Stimulated activated memory B cell treated with anti-CD40 and anti-IgM and Interleukin-4, amounts not matched to agents 10 μg/mL and 1 μg/mL and 100 μg/mL, for 72 hours (primary cell): ENCODE results near the gene NQO2.
A peak's percentile ranks its signal among the peaks of the same experiment; 100 is the strongest.
"Not testable (repeated sequence)": the region's sequence is repeated elsewhere in the genome, so short reads cannot be mapped to it uniquely, and the experiment has no call there.

Source experiments
- ATAC-seq: fragments of 150-1000 bp; cut with Tn5 transposase; 2 replicates; pipeline ENCODE4 v1.10.0; 2021
- H3K27ac Mint-ChIP-seq: one replicate; pipeline ENCODE4 v1.8.0; 2022; ENCODE audit warnings: mild to moderate bottlenecking, mixed read lengths
- H3K27me3 Mint-ChIP-seq: one replicate; pipeline ENCODE4 v1.8.0; 2022; ENCODE audit warnings: mixed read lengths
- H3K36me3 Mint-ChIP-seq: one replicate; pipeline ENCODE4 v1.8.0; 2022; ENCODE audit warnings: mixed read lengths
- H3K4me1 Mint-ChIP-seq: one replicate; pipeline ENCODE4 v1.8.0; 2022; ENCODE audit warnings: mixed read lengths
- H3K4me3 Mint-ChIP-seq: one replicate; pipeline ENCODE4 v1.8.0; 2022; ENCODE audit warnings: mild to moderate bottlenecking, moderate library complexity, mixed read lengths
- H3K9me3 Mint-ChIP-seq: one replicate; pipeline ENCODE4 v1.8.0; 2022; ENCODE audit warnings: mixed read lengths

NQO2 gene

DNA sequence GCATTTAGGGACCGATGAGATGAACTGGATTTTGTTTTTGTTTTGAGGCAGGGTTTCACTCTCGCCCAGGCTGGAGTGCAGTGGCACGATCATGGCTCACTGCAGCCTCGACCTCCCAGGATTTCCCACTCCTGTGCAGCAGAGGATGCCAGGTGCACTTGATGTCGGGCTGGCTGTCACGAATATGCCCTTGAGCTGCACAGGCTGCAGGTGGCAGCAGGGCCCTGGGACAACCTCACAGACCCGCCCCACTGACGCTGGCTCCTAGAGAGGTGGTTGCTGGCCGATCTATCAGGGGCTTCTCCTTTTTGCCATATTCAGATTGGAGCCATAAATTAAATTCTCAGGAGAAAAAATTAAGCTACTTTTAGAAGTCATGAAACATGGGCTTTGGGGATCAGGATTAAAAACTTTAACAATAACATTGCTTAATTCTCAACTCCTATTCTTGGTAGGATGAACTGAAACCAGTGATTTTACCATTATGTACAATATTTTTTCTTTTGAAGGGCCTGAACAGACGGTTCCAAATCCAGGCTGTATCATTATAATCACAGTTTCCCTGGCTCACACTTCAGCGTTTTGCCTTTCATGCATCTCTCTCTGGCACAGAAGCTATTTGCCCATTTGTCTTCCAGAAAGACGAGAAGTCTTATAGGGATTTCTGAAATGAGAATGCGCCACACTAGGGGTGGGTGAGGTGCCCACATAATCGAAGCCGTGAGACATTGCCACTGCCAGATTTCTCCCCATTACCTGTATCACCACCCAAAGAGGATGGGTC, 32.4 kb downstream of the NQO2 start:
- peaks cover 18% of the 10 kb centered on the region for H3K4me1 Mint-ChIP-seq
- no peaks in the 10 kb centered on the region for H3K36me3 Mint-ChIP-seq
- H3K4me3 Mint-ChIP-seq: no peak overlapping the region
- no peaks in the 10 kb centered on the region for H3K27me3 Mint-ChIP-seq
- H3K9me3 Mint-ChIP-seq: no peaks in the 10 kb centered on the region
- H3K27ac Mint-ChIP-seq: peak overlapping the region; percentile 67
- peak; percentile 80 for ATAC-seq

GRCh38 chr6:3032986-3033385, 33.3 kb downstream of the NQO2 start:
- H3K27me3 Mint-ChIP-seq: no peaks in the 10 kb centered on the region
- H3K9me3 Mint-ChIP-seq: no peaks in the 10 kb centered on the region
- no peak for ATAC-seq
- H3K27ac Mint-ChIP-seq: no peak overlapping the region
- H3K36me3 Mint-ChIP-seq: no peaks in the 10 kb centered on the region
- H3K4me3 Mint-ChIP-seq: no peak overlapping the region
- H3K4me1 Mint-ChIP-seq: peaks cover 11% of the 10 kb centered on the region

DNA sequence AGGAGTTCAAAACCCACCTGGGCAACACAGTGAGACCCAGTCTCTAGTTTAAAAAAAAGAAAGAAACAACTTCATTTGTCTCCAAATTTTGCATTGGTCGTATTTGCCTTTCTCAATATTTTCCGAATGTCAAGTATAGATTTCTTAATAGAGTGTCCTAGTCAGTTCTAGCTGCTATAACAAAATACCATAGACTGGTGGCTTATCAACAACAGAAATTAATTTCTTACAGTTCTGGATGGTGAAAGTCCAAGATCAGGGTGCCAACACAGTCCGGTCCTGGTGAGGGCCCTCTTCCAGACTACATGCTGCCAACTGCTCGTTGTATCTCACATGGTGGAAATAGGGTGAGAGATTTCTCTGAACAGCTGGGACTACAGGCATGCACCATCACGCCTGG, 34.0 kb downstream of the NQO2 start:
- Mint-ChIP-seq H3K27ac (no peak overlapping the region), H3K4me3 (no peak overlapping the region), H3K27me3 (no peaks in the 10 kb centered on the region), H3K9me3 (no peaks in the 10 kb centered on the region), H3K4me1 (peaks cover 10% of the 10 kb centered on the region), H3K36me3 (no peaks in the 10 kb centered on the region)
- ATAC-seq: no peak

DNA sequence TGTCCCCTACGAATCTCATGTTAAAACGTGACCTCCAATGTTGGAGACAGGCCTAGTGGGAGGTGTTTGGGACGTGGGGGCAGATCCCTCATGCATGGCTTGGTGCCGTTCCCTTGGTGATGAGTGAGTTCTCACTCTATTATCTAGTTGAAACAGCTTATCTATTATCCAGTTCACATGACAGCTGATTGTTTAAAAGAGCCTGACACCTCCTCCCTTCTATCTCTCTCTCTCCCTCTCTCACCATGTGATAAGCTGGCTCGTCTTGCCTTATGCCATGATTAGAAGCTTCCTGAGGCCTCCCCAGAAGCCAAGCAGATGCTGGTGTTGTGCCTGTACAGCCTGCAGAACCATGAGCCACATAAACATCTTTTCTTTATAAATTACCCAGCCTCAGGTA, 35.7 kb downstream of the NQO2 start:
- ATAC-seq: no peak
- Mint-ChIP-seq H3K36me3 (no peaks in the 10 kb centered on the region), H3K4me1 (peaks cover 10% of the 10 kb centered on the region), H3K27me3 (no peaks in the 10 kb centered on the region), H3K9me3 (no peaks in the 10 kb centered on the region), H3K4me3 (no peak overlapping the region), H3K27ac (no peak overlapping the region)

DNA sequence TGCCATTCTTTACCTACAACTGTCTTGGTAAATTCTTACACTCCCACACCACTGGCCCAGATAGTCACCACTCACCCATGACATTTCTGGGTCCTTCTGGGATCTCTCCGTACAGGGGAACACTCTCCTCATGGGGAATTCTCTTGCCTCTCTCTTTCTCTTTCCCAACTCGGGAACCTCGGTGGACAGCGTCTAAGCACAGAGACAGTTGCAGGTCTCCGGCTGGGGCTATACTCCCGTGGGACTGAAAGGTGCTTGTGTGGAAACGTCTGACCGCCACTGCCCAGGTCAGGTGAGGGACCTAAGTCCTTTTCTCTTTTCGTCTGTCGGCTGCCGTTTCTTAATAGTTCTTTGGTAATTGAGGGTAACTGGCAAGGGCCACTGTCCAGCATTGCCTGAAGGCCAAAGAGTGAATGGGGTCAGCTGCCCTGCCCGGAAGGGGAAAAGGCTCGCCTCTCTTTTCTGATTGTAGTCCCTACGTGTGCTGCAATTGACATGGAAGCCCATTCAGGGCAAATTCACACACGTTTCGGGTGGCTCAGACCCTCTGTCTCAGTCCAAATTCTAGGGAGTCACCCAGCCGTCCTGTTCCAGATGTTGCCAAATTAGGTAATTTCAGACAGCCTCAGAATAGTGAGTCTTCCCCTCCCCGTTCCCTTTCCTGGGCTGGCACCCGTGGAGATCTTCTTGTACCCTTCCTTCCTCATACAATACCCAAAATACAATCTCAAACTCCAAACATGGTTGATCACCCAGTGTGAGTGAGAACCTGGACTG, 37.4 kb downstream of the NQO2 start:
- no peaks in the 10 kb centered on the region for H3K27me3 Mint-ChIP-seq
- H3K27ac Mint-ChIP-seq: no peak overlapping the region
- ATAC-seq: no peak
- no peak overlapping the region for H3K4me3 Mint-ChIP-seq
- H3K9me3 Mint-ChIP-seq: no peaks in the 10 kb centered on the region
- H3K36me3 Mint-ChIP-seq: no peaks in the 10 kb centered on the region
- peaks cover 2% of the 10 kb centered on the region for H3K4me1 Mint-ChIP-seq

GRCh38 chr6:3037638-3038365, 38.1 kb downstream of the NQO2 start:
- no peaks in the 10 kb centered on the region for H3K4me1 Mint-ChIP-seq
- no peaks in the 10 kb centered on the region for H3K36me3 Mint-ChIP-seq
- ATAC-seq: no peak
- no peaks in the 10 kb centered on the region for H3K27me3 Mint-ChIP-seq
- no peak overlapping the region for H3K4me3 Mint-ChIP-seq
- no peaks in the 10 kb centered on the region for H3K9me3 Mint-ChIP-seq
- no peak overlapping the region for H3K27ac Mint-ChIP-seq

DNA sequence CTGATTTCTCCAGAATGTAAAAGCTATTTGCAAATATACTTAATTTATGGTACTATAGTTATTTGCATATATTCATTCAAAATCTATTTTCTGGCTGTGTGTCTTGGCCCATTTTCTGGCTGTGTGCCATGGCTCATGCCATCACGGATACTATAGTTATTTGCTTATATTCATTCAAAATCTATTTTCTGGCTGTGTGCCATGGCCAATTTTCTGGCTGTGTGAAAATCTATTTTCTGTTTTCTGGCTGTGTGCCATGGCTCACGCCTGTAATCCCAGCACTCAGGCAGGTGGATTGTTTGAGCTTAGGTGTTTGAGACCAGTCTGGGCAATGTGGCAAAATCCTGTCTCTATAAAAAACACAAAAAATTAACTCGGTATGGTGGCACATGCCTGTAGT, 39.7 kb downstream of the NQO2 start:
- Mint-ChIP-seq H3K4me3 (no peak overlapping the region), H3K36me3 (no peaks in the 10 kb centered on the region), H3K27ac (no peak overlapping the region), H3K9me3 (no peaks in the 10 kb centered on the region), H3K27me3 (no peaks in the 10 kb centered on the region), H3K4me1 (no peaks in the 10 kb centered on the region)
- ATAC-seq: no peak

- Mint-ChIP-seq H3K27me3 (no peaks in the 10 kb centered on the region), H3K4me3 (no peak overlapping the region), H3K27ac (peak overlapping the region; percentile 24), H3K9me3 (no peaks in the 10 kb centered on the region), H3K4me1 (peaks cover 9% of the 10 kb centered on the region), H3K36me3 (no peaks in the 10 kb centered on the region)
- ATAC-seq: no peak
These were observed 41.5 kb downstream of the NQO2 start for GRCh38 chr6:3041147-3041546.

DNA sequence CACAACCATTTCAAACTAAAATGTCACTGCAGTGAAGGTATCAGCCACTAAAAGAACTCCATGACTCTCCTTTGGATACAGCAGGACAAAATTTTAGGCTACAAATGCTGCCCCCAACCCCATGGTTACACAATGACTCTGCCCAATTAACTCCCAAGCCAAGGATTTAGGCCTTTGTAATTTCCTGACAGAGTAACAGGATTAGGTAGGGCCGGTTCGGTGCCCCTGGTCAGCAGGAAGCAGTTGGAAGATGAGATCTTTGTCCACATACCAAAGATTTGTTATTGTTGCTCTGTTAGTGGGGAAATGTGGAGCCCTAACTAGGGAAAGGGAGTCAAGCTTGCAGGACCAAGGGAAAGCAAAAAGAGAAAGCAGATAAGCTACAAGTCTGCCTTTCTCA, 41.9 kb downstream of the NQO2 start:
- peaks cover 13% of the 10 kb centered on the region for H3K4me1 Mint-ChIP-seq
- no peaks in the 10 kb centered on the region for H3K9me3 Mint-ChIP-seq
- H3K4me3 Mint-ChIP-seq: no peak overlapping the region

GRCh38 chr6:3045369-3045768, 45.7 kb downstream of the NQO2 start:
- no peak overlapping the region for H3K4me3 Mint-ChIP-seq

More for the DNA sequence above, 41.9 kb downstream of the NQO2 start:
- peak overlapping the region; percentile 24 for H3K27ac Mint-ChIP-seq
- ATAC-seq: no peak
- H3K27me3 Mint-ChIP-seq: no peaks in the 10 kb centered on the region
- H3K36me3 Mint-ChIP-seq: no peaks in the 10 kb centered on the region

GRCh38 chr6:3045777-3046176, 46.1 kb downstream of the NQO2 start:
- H3K4me1 Mint-ChIP-seq: peaks cover 13% of the 10 kb centered on the region
- no peaks in the 10 kb centered on the region for H3K27me3 Mint-ChIP-seq
- ATAC-seq: no peak
- H3K27ac Mint-ChIP-seq: no peak overlapping the region
- no peak overlapping the region for H3K4me3 Mint-ChIP-seq
- H3K9me3 Mint-ChIP-seq: no peaks in the 10 kb centered on the region
- H3K36me3 Mint-ChIP-seq: no peaks in the 10 kb centered on the region

More at GRCh38 chr6:3045369-3045768, 45.7 kb downstream of the NQO2 start:
- H3K36me3 Mint-ChIP-seq: no peaks in the 10 kb centered on the region
- ATAC-seq: no peak
- H3K4me1 Mint-ChIP-seq: peaks cover 13% of the 10 kb centered on the region
- no peak overlapping the region for H3K27ac Mint-ChIP-seq
- H3K9me3 Mint-ChIP-seq: no peaks in the 10 kb centered on the region
- H3K27me3 Mint-ChIP-seq: no peaks in the 10 kb centered on the region

GRCh38 chr6:3046295-3046694, 46.6 kb downstream of the NQO2 start:
- Mint-ChIP-seq H3K36me3 (no peaks in the 10 kb centered on the region), H3K27me3 (no peaks in the 10 kb centered on the region), H3K4me1 (peaks cover 13% of the 10 kb centered on the region), H3K27ac (peak overlapping the region; percentile 35), H3K9me3 (no peaks in the 10 kb centered on the region), H3K4me3 (no peak overlapping the region)
- ATAC-seq: no peak

GRCh38 chr6:3048009-3048408, 48.3 kb downstream of the NQO2 start:
- not testable (repeated sequence) for H3K27me3 Mint-ChIP-seq, ATAC-seq, H3K27ac Mint-ChIP-seq, H3K4me3 Mint-ChIP-seq, H3K36me3 Mint-ChIP-seq, H3K9me3 Mint-ChIP-seq
- H3K4me1 Mint-ChIP-seq: peaks cover 21% of the 10 kb centered on the region

- ATAC-seq: no peak
- peak overlapping the region; percentile 77 for H3K27ac Mint-ChIP-seq
- H3K27me3 Mint-ChIP-seq: no peaks in the 10 kb centered on the region
- no peaks in the 10 kb centered on the region for H3K36me3 Mint-ChIP-seq
- peak overlapping the region; percentile 80 for H3K4me3 Mint-ChIP-seq
- no peaks in the 10 kb centered on the region for H3K9me3 Mint-ChIP-seq
- peaks cover 24% of the 10 kb centered on the region for H3K4me1 Mint-ChIP-seq
These were observed 53.0 kb downstream of the NQO2 start for GRCh38 chr6:3052481-3053230.

- peak overlapping the region; percentile 77 for H3K27ac Mint-ChIP-seq
- H3K27me3 Mint-ChIP-seq: no peaks in the 10 kb centered on the region
- no peaks in the 10 kb centered on the region for H3K36me3 Mint-ChIP-seq
- H3K4me3 Mint-ChIP-seq: peak overlapping the region; percentile 80
- H3K9me3 Mint-ChIP-seq: no peaks in the 10 kb centered on the region
- ATAC-seq: no peak
- peaks cover 24% of the 10 kb centered on the region for H3K4me1 Mint-ChIP-seq
These were observed 53.5 kb downstream of the NQO2 start for GRCh38 chr6:3053231-3053508.
